DMS153 (cell line): ENCODE data around the gene CSF1.

Experiments
- DNase-seq: peaks from one replicate; lab custom pipeline; 2025; lab: John Stamatoyannopoulos, UW

CSF1 gene

DNA sequence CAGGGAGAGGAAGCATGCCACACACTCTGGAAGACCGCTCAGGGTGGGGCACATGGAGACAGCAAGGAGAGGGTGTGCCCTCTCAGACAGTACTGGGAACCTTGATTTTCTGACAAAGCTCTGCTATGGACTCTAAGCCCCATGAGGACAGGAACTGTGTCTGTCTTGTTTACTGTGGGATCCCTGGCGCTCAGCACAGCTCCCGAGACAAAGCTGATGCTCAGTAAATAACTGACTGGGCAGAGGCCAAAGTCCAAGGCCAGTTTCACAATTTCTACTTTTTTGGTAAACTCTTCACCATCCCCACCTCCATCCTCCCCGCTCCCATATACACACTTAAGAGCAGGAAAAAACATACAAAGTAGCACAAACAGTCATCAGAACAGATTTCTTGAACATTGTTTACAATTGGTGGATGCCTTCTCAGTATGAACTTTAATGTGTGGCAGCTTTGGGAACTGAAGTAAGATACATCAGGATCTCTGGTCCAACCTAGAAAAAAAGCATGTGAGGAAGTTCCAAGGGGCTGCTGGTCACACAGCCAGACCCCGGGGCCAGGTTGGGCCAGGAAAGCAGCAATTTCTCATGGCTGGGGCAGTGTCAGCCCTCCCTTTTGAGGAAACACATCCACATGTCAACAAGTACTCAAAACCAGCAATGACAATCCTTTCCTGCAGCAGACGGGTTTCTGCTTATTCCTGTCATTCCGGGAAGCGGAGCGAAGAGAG, 68.3 kb downstream of the CSF1 start:
- no peak for DNase-seq

DNA sequence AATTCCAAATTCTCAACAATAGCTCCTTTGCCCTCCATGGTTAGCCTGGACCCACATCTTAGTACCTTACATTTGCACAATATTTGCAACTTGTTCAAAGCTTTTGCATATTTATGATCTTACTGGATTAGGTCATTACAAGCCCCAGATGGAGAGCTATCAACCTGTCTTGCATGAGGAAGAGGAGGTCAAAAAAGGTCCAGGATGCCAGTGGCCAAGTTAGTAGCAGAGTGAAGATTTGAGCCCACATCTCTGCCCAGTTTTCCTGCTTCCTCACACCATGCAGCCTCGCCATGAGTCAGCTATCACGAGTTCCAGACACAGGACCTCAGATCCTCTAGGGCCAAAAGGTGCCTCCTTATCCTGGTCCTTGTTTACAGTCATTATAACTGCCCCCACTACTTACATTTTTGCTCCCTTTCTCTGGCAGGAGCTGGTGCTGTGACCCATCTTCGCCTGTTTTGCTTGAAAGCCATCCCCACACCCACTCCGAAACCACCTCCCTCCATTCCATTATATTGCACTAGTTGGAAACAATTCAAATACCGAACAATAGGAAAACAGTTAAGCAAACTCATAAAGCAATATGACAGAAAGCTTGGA, 68.9 kb downstream of the CSF1 start:
- DNase-seq = no peak
